T-helper 2 cell treated with Interferon-gamma antibody and Interleukin-4, amounts not matched to agents 100 ng/mL and 5 ng/mL, for 36 hours (primary cell): ENCODE data around the gene DDX27. TPM values are rescaled to one million over a fixed set of nuclear protein-coding genes. Genes with fewer than 3 reads are reported as not detected.

Experiments used
- intact Hi-C: fragments of 100-400 bp; cut with micrococcal nuclease; formaldehyde crosslinking; loops from one replicate; pipeline ENCODE4 v1.15.1; 2023
- total RNA-seq: library from RNA; stranded (reverse); gene quantifications from 2 replicates; pipeline ENCODE4 v1.2.3, GENCODE V29; 2022

The DDX27 gene
- total RNA-seq, 1 donor from 2014 or later, result 43.6 TPM

DNA sequence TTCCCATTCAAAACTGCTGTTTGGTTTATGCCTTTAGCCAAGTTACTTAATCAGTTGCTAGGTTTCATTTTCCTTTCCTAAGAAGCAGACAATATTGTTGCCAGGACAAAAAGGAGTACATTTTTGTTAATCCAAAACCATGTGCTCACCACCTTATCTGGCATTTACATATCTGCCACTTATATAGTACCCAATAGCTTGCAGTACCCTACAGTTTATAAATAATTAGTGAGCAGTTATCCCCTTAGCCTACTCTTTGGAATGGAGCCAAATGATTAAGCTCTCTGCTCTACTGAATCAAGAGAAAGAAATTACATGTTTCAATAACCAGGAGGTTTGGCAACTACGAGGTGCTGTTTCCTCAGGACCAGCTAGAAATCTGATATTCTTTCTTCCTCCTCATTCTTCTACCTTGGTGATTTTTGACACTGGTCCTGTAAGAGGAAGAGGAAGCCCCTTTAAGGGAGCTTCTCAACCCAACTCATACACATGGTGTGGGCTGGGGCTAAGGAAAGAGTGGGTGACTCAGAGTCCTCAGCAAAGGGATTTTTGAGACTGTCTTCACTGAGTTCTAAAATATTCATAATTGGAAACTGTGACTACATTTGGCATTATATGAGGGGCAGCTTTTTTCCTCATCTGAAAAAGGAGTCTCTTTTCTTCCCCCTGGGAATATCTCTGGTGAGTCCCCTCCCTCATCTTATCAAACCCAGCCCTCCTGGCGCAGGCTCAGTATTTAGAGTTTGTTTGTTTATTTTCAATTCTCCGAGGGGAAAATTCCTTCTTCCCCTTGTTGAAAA is 57.1 kb downstream of the DDX27 start:
- intact Hi-C loops, result loop anchor here (5.0 to 10.0 kb wide), 3 partner anchors 46 to 838 kb away; partner anchors contain the start of gene UBE2V1

DNA sequence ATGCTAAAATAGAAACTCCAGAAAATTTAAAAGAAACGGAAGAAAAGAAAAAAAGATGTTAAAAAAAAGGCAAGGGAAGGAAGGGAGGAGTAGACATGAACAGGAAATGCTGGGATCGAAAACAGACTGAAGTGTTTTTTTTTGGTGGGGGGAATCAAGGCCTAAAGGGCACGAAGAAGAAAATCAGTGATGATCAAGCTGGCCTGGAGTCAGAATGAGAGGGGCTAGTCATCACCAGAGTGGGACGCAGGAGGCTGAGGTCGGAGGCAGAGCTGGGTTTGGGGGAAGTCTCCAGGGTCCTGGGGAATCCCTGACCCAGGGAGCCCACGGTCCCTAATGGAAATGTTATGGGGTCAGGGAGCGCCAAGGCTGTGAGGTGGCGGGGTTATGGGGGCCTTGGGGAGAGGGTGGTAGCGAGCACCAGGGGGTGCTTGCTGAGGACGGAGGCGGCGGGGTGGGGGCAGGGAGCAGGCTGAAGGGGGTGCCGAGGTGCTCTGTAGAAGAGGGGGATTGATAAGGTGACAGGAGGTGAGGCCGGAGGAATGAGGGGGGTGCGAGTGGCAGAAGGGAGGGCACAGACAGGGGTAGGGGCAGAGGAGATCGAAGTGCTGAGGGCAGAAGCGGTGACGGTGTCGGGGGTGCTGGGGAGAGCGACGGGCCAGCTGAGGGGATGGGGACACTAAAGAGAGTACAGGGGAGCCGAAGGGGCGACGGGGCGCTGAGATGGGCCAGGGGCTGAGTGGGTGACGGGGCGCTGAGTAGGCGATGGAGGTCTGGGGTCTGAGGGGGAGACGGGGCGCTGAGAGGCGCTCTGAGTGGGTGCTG is 58.0 kb downstream of the DDX27 start:
- intact Hi-C loops, result loop anchor here (5.0 to 10.0 kb wide), 3 partner anchors 45 to 838 kb away; partner anchors contain the start of gene UBE2V1

DNA sequence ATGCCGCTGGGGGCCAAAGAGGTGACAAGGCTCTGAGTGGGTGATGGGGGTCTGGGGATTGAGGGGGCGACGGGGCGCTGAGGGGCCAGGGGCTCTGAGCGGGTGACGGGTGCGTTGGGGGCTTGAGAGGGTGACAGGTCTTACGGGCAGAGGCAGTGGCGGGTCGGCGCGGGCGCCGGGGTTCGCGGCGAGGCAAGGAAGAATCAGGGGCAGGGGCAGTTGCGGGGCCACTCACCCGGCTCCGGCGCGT is 58.5 kb downstream of the DDX27 start:
- intact Hi-C loops, result loop anchor here (1.0 to 10.0 kb wide), 6 partner anchors 45 to 837 kb away; partner anchors contain the start of genes CSE1L, DDX27, STAU1 and UBE2V1

DNA sequence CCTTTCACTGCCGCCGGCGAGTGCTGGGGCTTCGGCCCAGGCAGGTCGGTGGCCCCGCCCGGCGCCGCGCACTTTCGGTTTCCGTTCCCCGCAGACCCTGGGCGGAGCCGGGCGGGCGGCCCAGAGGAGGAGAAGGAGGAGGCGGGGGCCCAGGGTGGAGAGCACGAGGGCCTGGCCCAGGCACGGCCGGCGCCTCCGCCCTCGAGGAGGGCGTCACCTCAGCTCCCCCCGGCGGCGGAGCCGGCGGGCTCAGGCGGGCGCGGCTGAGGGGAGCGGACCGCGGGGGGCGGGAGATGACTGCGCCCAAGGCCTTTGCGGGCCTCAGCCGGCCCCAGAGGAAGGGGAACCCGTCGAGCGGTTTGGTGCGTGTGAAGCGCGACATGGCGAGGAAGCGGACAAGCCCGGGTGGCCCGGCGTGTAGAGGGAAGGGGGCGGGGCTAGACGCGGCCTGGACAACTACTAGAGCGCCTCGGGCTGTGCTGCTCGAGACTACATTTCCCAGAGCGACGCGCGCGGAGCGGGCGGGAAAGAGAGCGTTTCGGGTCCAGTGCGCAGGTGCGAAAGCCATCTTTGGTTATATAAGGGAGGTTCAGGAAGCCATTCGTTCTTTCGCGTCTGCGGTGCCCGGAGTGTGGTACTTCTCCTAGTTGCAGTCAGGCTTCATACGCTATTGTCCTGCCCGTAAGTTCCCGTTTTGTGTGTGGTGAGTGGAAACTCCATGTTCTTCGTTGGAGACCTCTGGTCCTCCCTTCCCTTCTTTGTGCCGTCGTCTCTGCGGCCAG is 59.0 kb downstream of the DDX27 start, which contains the start of gene ZNFX1:
Gene ZNFX1, minus strand, starts transcription at position 22 of the 782 bp plus-strand sequence. CDS start 2,218 bp downstream, outside the sequence.
- intact Hi-C loops, result loop anchor here (1.0 to 10.0 kb wide), 6 partner anchors 44 to 837 kb away; partner anchors contain the start of genes CSE1L, DDX27, STAU1 and UBE2V1

DNA sequence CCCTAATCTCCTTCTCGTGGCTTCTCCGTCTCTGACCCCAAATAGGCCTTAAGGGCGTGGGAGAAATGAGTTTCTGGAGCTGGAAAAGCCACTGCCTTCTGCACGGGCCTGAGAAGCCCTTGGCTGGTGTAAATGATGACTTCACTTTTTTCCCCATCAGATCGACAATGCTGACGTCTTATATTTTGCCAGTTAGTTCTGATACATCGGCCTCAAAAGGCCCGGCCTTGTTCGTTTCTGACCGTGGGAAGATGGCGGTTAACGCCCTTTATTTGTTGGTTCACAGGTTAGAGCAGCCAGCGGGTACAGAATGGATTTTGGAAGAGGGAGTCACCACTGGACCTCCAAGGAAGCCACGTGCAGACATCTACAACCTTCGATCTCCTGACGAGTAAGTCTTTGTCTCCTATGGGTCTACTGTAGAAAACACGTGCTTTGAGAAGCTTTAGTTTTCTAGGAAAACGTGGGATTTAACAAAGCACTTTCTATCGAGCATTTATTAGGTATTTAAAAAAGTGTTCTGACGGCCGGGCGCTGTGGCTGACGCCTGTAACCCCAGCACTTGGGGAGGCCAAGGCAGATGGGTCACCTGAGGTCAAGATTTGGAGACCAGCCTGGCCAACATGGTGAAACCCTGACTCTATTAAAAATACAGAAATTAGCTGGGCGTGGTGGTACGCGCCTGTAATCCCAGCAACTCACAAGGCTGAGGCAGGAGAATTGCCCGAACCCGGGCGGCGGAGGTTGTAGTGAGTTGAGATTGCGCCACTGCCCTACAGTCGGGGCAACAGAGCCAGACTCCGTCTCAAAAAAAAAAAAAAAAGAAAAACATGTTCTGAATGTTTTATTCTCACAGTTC is 59.8 kb downstream of the DDX27 start:
- intact Hi-C loops, result loop anchor here (1.0 to 10.0 kb wide), 6 partner anchors 43 to 836 kb away; partner anchors contain the start of genes CSE1L, DDX27, STAU1 and UBE2V1

DNA sequence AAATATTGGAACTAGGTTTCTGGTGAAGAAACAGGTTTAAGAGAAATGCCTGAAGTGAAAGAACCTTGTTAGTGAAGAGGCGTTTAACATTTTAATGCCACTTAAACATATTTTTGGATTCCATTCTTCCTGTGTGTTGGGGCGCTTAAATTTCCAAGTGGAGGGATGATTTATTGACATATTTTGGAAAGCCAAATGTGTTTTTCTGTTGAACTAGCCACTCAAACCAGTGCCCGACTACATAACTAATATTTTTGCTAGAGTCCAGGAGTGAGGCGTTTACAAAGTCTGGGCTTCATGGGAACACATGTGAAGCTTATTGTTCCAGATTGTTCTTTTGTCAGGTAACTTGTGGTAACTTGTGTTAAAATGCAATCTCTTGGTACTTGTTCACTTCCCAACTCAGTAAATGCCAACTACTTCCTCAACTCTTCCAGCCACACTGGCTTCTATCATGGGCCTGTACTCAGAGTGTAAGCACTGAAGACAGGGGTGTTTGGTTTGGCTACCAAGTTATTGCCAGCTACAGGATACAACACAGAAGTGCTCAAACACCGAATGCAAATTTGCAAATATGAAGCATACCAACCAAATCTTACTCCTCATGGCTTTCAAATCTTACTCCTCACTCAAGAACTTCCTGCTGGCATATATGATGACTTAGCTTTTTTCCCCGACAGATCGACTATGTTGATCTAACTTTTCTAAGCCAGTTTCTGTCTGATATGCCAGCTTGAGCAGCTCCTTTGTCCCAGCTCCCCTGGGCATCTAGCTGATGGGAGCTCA is 60.7 kb downstream of the DDX27 start:
- intact Hi-C loops, result loop anchor here (5.0 to 10.0 kb wide), 3 partner anchors 42 to 835 kb away; partner anchors contain the start of gene UBE2V1

DNA sequence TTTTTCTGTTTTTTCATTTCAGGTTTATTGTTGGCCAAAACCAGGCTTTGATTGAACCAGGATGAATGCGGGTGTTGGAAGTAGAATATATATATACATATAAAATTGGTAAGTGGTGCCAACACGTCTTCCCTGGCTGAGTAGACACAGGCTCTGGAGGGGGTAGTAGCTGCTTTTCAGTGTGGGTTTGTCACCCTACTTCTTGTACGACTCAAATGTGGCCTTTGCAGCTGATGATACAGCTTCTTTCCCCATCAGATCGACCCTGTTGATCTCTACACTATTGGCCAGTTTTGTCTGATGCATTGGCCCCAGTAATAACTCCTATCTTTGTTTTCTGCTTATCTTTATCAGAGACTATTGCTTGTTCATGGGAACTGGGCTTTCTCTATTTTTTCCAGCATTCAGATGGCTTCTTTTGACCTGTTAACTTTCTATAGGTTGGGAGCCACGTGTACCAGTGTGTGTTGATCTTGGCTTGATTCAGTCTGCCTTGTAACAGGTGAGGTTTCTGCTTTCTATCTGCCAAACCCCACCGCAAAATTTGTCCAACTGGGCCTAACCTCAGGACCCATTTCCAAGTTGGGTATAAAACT is 61.3 kb downstream of the DDX27 start:
- intact Hi-C loops, result no loop called here

DNA sequence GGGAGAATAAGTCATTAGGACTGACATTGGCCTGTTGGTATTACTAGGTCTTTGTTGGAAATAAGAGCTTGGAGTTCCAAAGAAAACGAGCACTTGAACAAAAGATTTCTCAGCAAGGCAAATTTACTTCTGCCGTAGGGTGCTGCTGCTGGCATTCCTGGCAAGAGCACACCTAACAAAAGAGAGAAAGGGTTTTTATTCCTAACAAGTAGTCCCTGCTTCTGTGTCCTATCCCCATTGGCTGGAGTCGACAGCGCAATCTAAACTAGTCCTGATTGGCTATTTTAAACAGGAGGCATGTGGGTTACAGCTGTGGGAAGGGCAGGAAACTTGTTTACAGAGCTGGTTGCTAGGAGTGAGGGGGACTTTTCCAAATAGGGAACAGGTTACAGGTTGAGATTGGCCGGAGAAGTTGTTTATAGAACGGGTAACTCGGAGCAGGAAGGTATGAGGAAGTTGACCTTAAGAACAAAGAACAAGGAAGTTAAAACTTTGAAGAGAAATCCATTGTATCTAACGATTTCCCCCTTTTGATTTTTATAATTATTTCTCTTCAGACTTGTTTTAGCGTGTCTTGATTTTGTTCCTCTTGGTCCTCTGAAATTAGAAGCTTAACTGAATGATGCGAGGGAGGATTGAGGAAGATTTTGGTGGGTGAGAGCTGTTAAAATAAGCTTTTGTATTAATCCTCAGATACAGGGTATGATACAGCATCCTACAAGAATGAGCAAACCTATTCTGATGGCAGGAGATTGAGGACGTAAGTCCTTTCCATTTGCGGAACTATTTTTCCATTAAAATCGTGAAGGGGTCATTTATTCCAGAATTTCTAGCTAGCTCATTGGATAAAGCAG is 62.1 kb downstream of the DDX27 start:
- intact Hi-C loops, result no loop called here

DNA sequence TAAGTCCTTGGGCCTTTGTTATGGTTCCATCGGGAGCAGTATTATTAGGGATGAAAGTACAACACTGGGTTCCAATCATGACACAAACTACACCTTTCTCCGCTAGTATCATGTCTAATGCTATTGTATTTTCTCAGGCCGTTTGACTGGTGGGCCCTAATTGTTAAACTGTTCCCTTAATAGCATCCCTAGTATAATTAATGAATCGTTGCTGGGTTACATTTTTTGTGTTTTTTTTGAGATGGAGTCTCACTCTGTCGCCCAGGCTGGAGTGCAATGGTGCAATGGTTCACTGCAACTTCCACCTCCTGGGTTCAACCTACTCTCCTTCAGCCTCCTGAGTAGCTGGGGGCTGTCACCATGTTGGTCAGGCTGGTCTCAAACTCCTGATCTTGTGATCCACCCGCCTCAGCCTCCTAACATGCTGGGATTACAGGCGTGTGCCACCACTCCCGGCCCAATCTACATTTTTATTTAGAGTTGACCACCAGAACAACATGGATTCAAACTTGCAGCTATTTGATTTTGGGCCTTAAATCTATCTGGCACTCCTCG is 62.8 kb downstream of the DDX27 start:
- intact Hi-C loops, result no loop called here

DNA sequence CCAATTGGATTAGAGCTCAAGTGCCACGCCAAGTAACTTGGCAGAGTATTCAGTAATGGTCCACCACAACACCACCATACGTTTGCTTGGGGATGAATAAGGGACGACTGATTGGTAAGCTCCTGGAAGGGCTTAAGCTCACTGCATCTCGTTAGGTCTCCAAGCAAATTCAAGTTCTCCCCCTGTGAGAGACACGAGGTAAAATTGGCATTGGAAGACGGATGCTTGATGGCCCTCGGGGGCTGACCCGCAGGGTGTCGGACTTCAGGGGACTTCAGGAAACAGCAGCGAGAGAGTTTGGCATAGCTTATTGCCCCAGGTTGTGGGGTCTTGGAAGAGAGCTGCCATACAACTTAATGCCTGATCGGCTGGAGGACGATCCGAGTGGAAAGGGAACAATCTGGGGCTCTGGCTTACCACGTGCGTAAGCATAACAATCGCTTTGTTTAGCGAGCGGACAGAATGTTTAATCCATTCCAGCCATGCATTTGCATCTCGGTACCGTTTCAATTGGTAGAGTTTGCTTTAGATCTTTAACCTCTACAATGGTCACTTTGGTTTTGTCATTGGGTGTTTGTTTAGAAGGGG is 63.5 kb downstream of the DDX27 start:
- intact Hi-C loops, result no loop called here

DNA sequence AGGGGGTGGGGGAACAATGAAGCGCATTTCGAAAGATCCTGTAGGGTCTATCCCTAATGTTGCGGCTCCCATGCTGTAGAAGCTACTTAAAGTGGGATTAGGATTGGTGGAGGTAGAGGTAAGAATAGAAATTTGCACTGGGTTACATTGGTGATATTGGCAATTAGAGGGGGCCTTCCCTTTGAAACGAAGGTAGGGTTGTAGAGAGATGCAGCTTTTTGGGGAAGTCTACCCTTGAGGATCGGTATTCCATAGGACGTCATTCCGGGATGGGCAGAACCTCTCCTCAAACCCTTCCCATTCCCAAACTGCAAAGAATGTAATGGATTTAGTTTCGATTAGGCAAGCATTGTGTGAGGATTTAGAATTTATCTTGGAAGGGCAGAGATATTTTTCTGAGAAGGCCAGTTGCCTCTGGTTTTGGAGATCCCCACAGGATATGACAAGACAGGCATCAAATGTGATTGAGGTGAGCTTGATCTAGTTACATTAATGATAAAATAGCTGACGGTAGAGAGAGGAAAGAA is 64.0 kb downstream of the DDX27 start:
- intact Hi-C loops, result no loop called here

DNA sequence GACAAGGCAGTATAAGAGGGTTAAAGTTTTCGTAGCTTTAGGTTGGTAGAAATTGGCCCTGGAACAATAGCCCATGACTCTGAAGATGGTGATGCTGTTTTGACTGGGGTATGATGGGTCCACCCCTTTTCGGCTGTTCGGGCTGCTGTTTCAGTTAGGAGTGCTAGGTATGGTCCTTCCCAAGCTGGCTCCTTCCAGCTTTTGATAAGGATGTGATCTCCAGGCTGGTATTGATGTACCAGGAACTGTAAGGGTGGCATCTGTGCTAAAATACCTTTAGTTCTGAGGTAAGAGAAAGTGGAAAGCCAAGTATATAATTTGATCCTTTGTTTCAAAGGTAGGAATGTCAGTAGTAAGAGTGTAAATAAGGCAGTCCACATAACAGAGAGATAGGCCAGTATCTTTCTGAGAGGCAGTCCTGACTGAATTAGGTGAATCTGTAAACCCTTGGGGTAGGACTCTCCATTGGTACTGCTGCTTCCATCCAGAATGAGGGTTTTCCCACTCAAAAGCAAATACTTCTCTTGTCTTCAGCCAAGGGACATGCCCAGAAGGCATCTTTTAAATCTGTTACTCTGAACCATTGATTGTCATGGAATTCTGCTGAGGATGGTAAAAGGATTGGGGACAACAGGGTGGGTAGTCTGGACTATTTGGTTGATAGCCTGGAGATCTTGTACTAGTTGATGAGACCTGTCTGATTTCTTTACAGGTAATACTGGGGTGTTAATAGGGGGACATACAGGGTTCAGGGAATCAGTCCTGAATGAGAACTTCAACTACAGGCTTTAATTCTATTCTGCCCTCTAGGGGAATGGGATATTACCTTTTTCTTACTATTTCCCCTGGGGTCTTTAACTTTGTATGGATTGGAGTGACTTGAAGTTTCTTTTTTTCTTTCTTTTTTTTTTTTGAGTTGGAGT is 64.7 kb downstream of the DDX27 start:
- intact Hi-C loops, result no loop called here

DNA sequence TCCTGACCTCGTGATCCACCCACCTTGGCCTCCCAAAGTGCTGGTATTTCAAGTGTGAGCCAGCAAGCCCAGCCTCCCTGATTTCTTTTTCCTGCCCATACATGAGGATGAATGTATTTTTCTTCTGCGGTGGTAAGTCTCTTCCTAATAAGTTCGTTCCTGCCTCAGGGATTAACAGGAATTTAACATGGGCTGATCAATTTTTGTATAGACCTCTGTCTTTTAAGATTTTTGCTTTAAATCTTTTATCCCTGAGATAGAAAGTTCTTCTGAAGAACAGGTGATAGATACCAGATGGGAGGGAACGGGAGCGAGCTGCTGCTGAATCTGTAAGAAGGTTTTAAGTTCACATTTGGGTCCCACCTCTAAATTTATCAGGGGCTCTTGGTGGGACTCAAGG is 65.6 kb downstream of the DDX27 start:
- intact Hi-C loops, result no loop called here

DNA sequence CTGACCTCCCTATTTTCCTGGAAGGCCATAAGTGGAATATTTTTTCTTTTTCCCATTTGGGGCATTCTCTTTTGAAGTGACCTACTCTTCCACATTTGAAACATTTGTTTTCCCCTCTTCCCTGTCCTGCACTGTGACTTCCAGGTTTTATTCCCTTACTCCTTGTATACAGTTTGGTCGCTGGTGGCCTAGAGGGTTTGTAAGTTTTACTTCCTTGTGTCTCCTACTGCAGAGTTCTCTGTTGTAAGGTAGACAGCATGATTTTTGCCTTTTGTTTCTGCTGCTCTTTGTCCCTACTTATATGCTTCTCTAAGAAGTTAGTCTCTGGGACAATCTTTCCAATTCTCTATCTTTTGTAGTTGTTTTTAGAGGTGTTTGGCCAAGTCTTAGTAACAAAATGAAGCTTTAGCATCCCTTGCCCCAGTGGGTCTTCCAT is 66.0 kb downstream of the DDX27 start:
- intact Hi-C loops, result no loop called here

DNA sequence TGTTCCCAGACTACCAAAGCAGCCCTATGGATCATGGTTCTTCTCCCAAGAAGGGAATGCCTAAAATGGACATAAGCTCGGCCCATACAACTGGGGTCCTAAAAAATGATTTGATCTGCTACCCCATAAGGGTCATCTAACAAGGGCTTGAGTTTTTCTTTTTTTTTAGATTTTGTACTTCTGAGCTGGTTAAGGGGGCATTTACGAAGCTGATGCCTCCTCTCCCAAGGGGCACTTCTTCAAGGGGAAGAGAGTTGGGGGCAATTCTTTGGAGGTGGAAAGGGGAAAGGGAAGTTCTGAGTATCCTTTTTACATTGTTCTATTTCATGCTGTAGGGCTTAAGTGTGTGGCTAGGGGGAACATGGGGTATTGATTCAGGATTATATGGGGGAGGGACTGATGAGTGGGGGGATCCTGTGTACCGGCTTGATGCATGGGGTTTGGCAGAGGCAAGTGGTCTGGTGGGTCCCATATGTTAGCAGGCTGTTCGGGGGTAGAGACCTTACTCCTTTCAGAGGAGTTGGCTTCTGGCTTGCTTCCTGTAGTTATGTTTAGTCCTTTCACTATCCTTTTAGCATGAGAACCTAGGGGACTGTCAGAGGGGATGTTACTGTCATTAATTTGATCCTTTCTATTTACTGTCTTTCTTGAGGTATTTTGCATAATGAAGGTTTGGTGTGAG is 66.7 kb downstream of the DDX27 start:
- intact Hi-C loops, result no loop called here
